PFSK-1 (cell line): Measurements from ENCODE around the gene AK2.
A peak's percentile ranks its signal among the peaks of the same experiment; 100 is the strongest.

Source experiments
- FOXP2 ChIP-seq: optimal IDR thresholded peaks from 2 replicates; pipeline ENCODE3; 2011; ENCODE audit warnings: borderline replicate concordance, control low read depth, inconsistent platforms; ENCODE audit not compliant: insufficient read depth; ENCODE audit errors: extremely low read length, extremely low read depth
- POLR2AphosphoS5 ChIP-seq: IDR thresholded peaks from 2 replicates; pipeline ENCODE4 v1.6.1; 2012; ENCODE audit warnings: low read depth, mild to moderate bottlenecking, control low read depth, low read length, moderate library complexity
- REST ChIP-seq, 2 experiments: IDR thresholded peaks; 2 replicates each; pipeline versions ENCODE4 v1.6.1 to v1.8.0; 2011 to 2012; ENCODE audit warnings: low read depth in 2 of 2, low read length in 2 of 2, control low read depth in 1 of 2, inconsistent platforms in 1 of 2, mild to moderate bottlenecking in 1 of 2, moderate library complexity in 1 of 2; ENCODE audit not compliant: insufficient read depth in 1 of 2
- SIN3A ChIP-seq: IDR thresholded peaks from 2 replicates; pipeline ENCODE4 v1.6.1; 2012; ENCODE audit warnings: mild to moderate bottlenecking, low read length, moderate library complexity, borderline replicate concordance; ENCODE audit not compliant: insufficient read depth
- TAF1 ChIP-seq: IDR thresholded peaks from 2 replicates; pipeline ENCODE4 v1.6.1; 2012; ENCODE audit warnings: low read length, control low read depth, borderline replicate concordance; ENCODE audit not compliant: insufficient read depth

Gene AK2

GRCh38 chr1:33081554-33082305, 45.0 kb upstream of the AK2 start:
- TF ChIP-seq SIN3A (no peak), POLR2AphosphoS5 (no peak)

GRCh38 chr1:33080885-33081553, 44.3 kb upstream of the AK2 start, which contains the start of gene AZIN2:
Gene AZIN2, plus strand, starts transcription at chr1:33081153. Its CDS starts 1,097 bp downstream, at chr1:33082250.
- TF ChIP-seq FOXP2, result no peak
- TF ChIP-seq POLR2AphosphoS5, result peak; percentile 71

- TF ChIP-seq FOXP2 (no peak), SIN3A (no peak), REST (IDR thresholded peaks at IDR 0.05; ENCODE audit: insufficient read depth in 1 of 2, low read depth in 2 of 2, low read length in 2 of 2) (no peak), TAF1 (no peak), POLR2AphosphoS5 (no peak)
These were observed 43.7 kb upstream of the AK2 start for GRCh38 chr1:33080373-33080772.

GRCh38 chr1:33078030-33078591, 41.4 kb upstream of the AK2 start:
- TF ChIP-seq SIN3A (no peak), TAF1 (no peak), POLR2AphosphoS5 (no peak), FOXP2 (no peak), REST (IDR thresholded peaks at IDR 0.05; ENCODE audit: insufficient read depth in 1 of 2, low read depth in 2 of 2, low read length in 2 of 2) (no peak)

- TF ChIP-seq TAF1, result no peak
- no peak for TF ChIP-seq POLR2AphosphoS5
- no peak for TF ChIP-seq FOXP2
- no peak for TF ChIP-seq SIN3A
- no peak for TF ChIP-seq REST (IDR thresholded peaks at IDR 0.05; ENCODE audit: insufficient read depth in 1 of 2, low read depth in 2 of 2, low read length in 2 of 2)
These were observed 37.7 kb upstream of the AK2 start for GRCh38 chr1:33074193-33074945.
